ENCODE measurements around the gene MTHFD1.

DNA sequence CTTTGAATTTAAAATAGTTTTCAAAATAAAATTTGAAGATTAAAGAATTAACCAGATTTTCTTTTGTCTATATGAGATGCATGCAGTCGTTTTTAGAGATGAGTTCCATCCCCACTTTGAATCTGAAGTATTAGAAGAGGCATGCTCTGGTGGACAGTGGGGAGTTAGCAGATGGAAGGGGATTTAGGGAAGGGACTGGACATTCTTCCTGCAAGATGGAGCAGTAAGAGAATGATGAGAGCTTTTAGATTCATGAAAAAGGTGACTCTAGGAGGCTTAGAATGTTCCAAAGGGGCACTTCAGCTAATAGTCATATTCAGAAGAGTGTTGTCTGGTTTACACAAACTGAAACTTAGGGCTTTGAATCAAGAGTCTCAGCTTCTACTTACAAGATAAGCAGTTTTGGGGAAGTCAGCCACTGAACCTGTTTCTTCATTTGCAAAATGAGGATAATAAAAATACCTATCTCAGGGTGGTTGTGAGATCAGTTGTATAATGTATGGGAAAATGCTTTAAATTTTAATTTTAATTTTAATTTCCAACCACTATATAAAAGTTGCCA, 120.1 kb downstream of the MTHFD1 start:
- TF ChIP-seq POLR2A (IDR thresholded peaks at IDR 0.05; ENCODE audit: low read depth, low read length): no peak
- TF ChIP-seq, protein P1, sequence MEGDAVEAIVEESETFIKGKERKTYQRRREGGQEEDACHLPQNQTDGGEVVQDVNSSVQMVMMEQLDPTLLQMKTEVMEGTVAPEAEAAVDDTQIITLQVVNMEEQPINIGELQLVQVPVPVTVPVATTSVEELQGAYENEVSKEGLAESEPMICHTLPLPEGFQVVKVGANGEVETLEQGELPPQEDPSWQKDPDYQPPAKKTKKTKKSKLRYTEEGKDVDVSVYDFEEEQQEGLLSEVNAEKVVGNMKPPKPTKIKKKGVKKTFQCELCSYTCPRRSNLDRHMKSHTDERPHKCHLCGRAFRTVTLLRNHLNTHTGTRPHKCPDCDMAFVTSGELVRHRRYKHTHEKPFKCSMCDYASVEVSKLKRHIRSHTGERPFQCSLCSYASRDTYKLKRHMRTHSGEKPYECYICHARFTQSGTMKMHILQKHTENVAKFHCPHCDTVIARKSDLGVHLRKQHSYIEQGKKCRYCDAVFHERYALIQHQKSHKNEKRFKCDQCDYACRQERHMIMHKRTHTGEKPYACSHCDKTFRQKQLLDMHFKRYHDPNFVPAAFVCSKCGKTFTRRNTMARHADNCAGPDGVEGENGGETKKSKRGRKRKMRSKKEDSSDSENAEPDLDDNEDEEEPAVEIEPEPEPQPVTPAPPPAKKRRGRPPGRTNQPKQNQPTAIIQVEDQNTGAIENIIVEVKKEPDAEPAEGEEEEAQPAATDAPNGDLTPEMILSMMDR (conservative IDR thresholded peaks at IDR 0.05; ENCODE audit: low read depth, low read length): no peak
- TF ChIP-seq RFX5 (IDR thresholded peaks at IDR 0.05; ENCODE audit: low read depth, low read length): no peak
- no peak for TF ChIP-seq FOS (IDR thresholded peaks at IDR 0.05; ENCODE audit: low read depth, low read length)
- no peak for TF ChIP-seq USF2 (IDR thresholded peaks at IDR 0.05; ENCODE audit: low read depth, low read length)
- no peak for TF ChIP-seq MAZ (IDR thresholded peaks at IDR 0.05; ENCODE audit: borderline replicate concordance, low read depth, low read length)
- no peak for TF ChIP-seq RAD21 (IDR thresholded peaks at IDR 0.05; ENCODE audit: low read length)
- no peak for TF ChIP-seq NFE2L2 (IDR thresholded peaks at IDR 0.05; ENCODE audit: low read depth, low read length)

Measured in IMR-90 (cell line).